NT2/D1 (cell line): ENCODE results near the gene ENPP6.

Source experiments
- DNase-seq: peaks from one replicate; pipeline ENCODE4 v3.0.0-alpha.2; 2011; ENCODE audit warnings: low read depth, low spot score
- H3K27me3 ChIP-seq: 2 replicates; pipeline ENCODE4 v1.6.0; 2011; ENCODE audit warnings: mild to moderate bottlenecking; ENCODE audit not compliant: insufficient read length, insufficient read depth
- H3K36me3 ChIP-seq: 2 replicates; pipeline ENCODE4 v1.6.1; 2011; ENCODE audit warnings: mild to moderate bottlenecking, low read length, mixed read lengths; ENCODE audit not compliant: insufficient read depth, insufficient read length
- H3K4me1 ChIP-seq: 2 replicates; pipeline ENCODE4 v1.5.1; 2011; ENCODE audit not compliant: insufficient read depth, insufficient read length
- H3K4me3 ChIP-seq: 2 replicates; pipeline ENCODE4 v1.5.1; 2011; ENCODE audit warnings: low read depth; ENCODE audit not compliant: insufficient read length
- H3K9ac ChIP-seq: 2 replicates; pipeline ENCODE4 v1.6.0; 2011; ENCODE audit warnings: low read depth; ENCODE audit not compliant: insufficient read length
- H3K9me3 ChIP-seq: 2 replicates; pipeline ENCODE4 v1.5.1; 2011; ENCODE audit warnings: mild to moderate bottlenecking, low read length; ENCODE audit not compliant: insufficient read depth
- SUZ12 ChIP-seq: IDR thresholded peaks from 2 replicates; pipeline ENCODE4 v1.6.1; 2011; ENCODE audit not compliant: insufficient read length, insufficient read depth; ENCODE audit errors: extremely low read depth
- YY1 ChIP-seq: IDR thresholded peaks from 2 replicates; pipeline ENCODE4 v1.6.1; 2011; ENCODE audit not compliant: insufficient read length, insufficient read depth
- ZNF274 ChIP-seq: IDR thresholded peaks from 2 replicates; pipeline ENCODE4 v1.6.1; 2011; ENCODE audit warnings: mild to moderate bottlenecking, low read depth, low read length

The ENPP6 gene

DNA sequence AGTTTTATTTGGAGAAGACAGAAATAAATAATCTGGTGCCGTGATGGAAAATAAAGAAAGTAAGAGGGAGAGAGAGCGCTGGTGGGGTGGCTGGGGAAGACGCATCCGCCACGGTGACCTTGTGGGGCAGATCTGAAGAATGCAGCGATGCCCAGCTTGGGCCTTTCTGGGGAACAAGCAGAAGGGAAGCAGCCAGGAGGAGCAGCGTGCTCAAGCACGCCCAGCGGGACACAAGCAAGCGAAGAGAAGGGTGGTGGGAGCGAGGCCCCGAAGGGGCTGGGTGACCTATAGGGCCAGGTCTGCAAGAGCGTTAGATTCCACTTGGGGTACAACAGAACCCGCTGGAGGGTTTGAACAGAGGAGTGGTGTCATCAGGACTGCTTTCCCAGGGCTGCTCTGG, 12.4 kb downstream of the ENPP6 start:
- H3K36me3 ChIP-seq = no peaks in the 10 kb centered on the region
- no peak for DNase-seq
- H3K9ac ChIP-seq = no peak overlapping the region
- H3K4me3 ChIP-seq = no peak overlapping the region
- H3K9me3 ChIP-seq = peaks cover 15% of the 10 kb centered on the region; the same call in 1 of the 2 replicates
- no peaks in the 10 kb centered on the region for H3K27me3 ChIP-seq
- no peak for TF ChIP-seq YY1
- no peak for TF ChIP-seq SUZ12
- no peak for TF ChIP-seq ZNF274
- H3K4me1 ChIP-seq = peaks cover 3% of the 10 kb centered on the region

- TF ChIP-seq YY1 = no peak
- TF ChIP-seq SUZ12 = no peak
- Histone ChIP-seq H3K9ac (no peak overlapping the region), H3K36me3 (no peaks in the 10 kb centered on the region), H3K9me3 (peaks cover 15% of the 10 kb centered on the region; the same call in 1 of the 2 replicates), H3K4me1 (peaks cover 3% of the 10 kb centered on the region), H3K27me3 (no peaks in the 10 kb centered on the region), H3K4me3 (no peak overlapping the region)
- DNase-seq = no peak
These were observed 14.4 kb downstream of the ENPP6 start for GRCh38 chr4:184203300-184203699.

- H3K27me3 ChIP-seq = no peaks in the 10 kb centered on the region
- no peaks in the 10 kb centered on the region for H3K4me1 ChIP-seq
- no peaks in the 10 kb centered on the region for H3K36me3 ChIP-seq
- H3K9me3 ChIP-seq = no peaks in the 10 kb centered on the region
- TF ChIP-seq SUZ12 (no peak), YY1 (no peak), ZNF274 (no peak)
- H3K9ac ChIP-seq = no peak overlapping the region
- DNase-seq = no peak
- no peak overlapping the region for H3K4me3 ChIP-seq
These were observed 16.5 kb downstream of the ENPP6 start for GRCh38 chr4:184201179-184201578.

DNA sequence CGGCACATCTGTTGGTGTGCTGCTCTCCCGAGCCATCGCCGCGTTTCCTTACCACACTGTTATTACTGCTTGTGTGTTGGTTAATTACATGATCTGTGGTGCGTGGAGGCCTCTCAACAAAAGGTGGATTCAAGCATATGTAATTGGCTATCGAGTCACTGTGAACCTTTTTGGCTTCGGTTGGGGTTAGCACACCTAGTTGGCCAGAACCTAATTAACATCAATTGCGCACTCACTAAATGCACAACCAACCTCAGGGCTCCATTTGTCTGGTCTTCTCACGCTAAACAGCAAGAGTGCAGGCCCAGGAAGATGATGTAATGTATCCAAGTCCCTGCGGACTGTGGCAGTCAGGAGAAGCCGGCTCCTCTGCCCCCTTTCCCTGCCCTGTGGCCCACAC, 17.4 kb downstream of the ENPP6 start:
- no peak for DNase-seq
- TF ChIP-seq YY1 (no peak), ZNF274 (no peak), SUZ12 (no peak)
- Histone ChIP-seq H3K9me3 (no peaks in the 10 kb centered on the region), H3K27me3 (no peaks in the 10 kb centered on the region), H3K9ac (no peak overlapping the region), H3K36me3 (no peaks in the 10 kb centered on the region), H3K4me3 (no peak overlapping the region), H3K4me1 (no peaks in the 10 kb centered on the region)

GRCh38 chr4:184199780-184200179, 17.9 kb downstream of the ENPP6 start:
- H3K4me3 ChIP-seq = no peak overlapping the region
- H3K9ac ChIP-seq = no peak overlapping the region
- H3K4me1 ChIP-seq = no peaks in the 10 kb centered on the region
- H3K36me3 ChIP-seq = no peaks in the 10 kb centered on the region
- TF ChIP-seq ZNF274 (no peak), YY1 (no peak), SUZ12 (no peak)
- DNase-seq = no peak
- no peaks in the 10 kb centered on the region for H3K27me3 ChIP-seq
- H3K9me3 ChIP-seq = no peaks in the 10 kb centered on the region

GRCh38 chr4:184198190-184198589, 19.5 kb downstream of the ENPP6 start:
- H3K27me3 ChIP-seq = no peaks in the 10 kb centered on the region
- no peak overlapping the region for H3K9ac ChIP-seq
- H3K36me3 ChIP-seq = no peaks in the 10 kb centered on the region
- no peak for DNase-seq
- TF ChIP-seq ZNF274 (no peak), SUZ12 (no peak), YY1 (no peak)
- no peaks in the 10 kb centered on the region for H3K4me1 ChIP-seq
- H3K9me3 ChIP-seq = no peaks in the 10 kb centered on the region
- no peak overlapping the region for H3K4me3 ChIP-seq

DNA sequence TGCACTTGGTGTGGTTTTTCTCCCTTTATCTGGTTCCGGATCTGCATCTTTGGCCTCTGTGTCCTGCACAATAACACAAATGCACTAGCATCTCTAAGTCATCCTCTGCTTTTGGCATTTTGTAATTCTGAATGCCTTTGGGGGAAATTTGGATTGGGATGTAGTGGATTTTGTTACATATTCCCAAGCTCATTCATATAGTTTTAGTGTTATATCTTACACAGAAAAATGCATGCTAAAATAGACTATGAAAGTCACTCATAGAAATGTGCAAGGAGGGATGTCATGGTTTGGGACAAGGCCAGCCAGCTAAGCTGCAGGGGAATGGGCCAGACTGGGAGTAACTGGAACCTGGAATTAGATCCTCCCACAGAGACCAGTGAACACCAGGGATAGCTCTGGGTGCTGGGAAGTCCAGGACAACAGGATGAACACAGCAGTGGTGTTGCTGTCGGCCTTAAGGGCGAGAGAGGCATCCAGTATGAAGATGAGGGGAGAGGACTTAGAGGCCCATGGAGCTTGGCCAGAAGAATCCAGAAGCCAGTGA, 20.1 kb downstream of the ENPP6 start:
- Histone ChIP-seq H3K9ac (no peak overlapping the region), H3K36me3 (no peaks in the 10 kb centered on the region), H3K27me3 (no peaks in the 10 kb centered on the region), H3K9me3 (no peaks in the 10 kb centered on the region), H3K4me1 (no peaks in the 10 kb centered on the region), H3K4me3 (no peak overlapping the region)
- no peak for DNase-seq
- TF ChIP-seq SUZ12 = no peak
- TF ChIP-seq ZNF274 = no peak
- no peak for TF ChIP-seq YY1
